ENCODE measurements around the gene CLSTN2. TPM values are rescaled to one million over a fixed set of nuclear protein-coding genes. Genes with fewer than 3 reads are reported as not detected.

CLSTN2 gene
- polyA plus RNA-seq, 3 donors, result not detected

DNA sequence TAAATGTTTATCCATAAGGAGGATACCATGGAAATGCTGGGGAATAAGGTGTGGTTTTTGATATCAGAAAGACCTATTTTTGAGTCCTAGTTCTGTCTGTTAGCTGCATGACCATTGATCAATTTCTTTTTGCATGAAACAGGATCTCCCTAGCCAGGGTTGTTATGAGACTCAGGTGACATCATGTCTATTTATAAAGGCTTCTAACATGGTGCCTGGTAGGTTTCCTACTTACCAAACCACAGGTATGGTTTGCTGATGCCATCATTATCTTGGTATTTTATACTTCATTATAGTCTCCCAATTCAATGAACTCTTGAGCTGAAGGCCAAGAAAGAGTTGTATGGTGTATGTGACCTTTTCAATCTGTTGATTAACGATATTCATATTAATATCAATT is 144.0 kb downstream of the CLSTN2 start:
- no peak overlapping the region for H2AFZ ChIP-seq (ENCODE audit: insufficient read depth, low read depth, low read length, poor library complexity, severe bottlenecking)
- Mint-ChIP-seq H3K4me3 (no peak overlapping the region), H3K4me1 (no peaks in the 10 kb centered on the region), H3K27me3 (ENCODE audit: low read depth in 3 of 3) (peaks cover 0 to 8% (median 3%) of the 10 kb centered on the region in 3 donors), H3K27ac (no peak overlapping the region), H3K9me3 (peaks cover 0 to 9% (median 3%) of the 10 kb centered on the region in 7 donors), H3K36me3 (no peaks in the 10 kb centered on the region)
- intact Hi-C loops (cut with micrococcal nuclease), result no loop called here
- no peak for DNase-seq
- H3K79me2 ChIP-seq (ENCODE audit: insufficient read depth, low read length), result no peaks in the 10 kb centered on the region
- H3K9ac ChIP-seq (ENCODE audit: insufficient read depth, low read length, poor library complexity, severe bottlenecking), result no peak overlapping the region
- no peak overlapping the region for H3K4me2 ChIP-seq (replicated peaks; ENCODE audit: extremely low read depth, low read length, poor library complexity, severe bottlenecking)
- H3K9me3 ChIP-seq (replicated peaks in 1 of 2; ENCODE audit: control insufficient read depth in 1 of 2, insufficient read depth in 1 of 2, low read length in 2 of 2), result no peaks in the 10 kb centered on the region
- TF ChIP-seq, protein P1, sequence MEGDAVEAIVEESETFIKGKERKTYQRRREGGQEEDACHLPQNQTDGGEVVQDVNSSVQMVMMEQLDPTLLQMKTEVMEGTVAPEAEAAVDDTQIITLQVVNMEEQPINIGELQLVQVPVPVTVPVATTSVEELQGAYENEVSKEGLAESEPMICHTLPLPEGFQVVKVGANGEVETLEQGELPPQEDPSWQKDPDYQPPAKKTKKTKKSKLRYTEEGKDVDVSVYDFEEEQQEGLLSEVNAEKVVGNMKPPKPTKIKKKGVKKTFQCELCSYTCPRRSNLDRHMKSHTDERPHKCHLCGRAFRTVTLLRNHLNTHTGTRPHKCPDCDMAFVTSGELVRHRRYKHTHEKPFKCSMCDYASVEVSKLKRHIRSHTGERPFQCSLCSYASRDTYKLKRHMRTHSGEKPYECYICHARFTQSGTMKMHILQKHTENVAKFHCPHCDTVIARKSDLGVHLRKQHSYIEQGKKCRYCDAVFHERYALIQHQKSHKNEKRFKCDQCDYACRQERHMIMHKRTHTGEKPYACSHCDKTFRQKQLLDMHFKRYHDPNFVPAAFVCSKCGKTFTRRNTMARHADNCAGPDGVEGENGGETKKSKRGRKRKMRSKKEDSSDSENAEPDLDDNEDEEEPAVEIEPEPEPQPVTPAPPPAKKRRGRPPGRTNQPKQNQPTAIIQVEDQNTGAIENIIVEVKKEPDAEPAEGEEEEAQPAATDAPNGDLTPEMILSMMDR (IDR thresholded peaks at IDR 0.05), result no peak
- H4K20me1 ChIP-seq (ENCODE audit: insufficient read depth, low read length), result no peaks in the 10 kb centered on the region
- no peaks in the 10 kb centered on the region for H3K36me3 ChIP-seq (replicated peaks in 1 of 2; ENCODE audit: control insufficient read depth in 1 of 2, insufficient read depth in 2 of 2, low read length in 2 of 2)
- H3K4me3 ChIP-seq (replicated peaks in 1 of 3; ENCODE audit: low read depth in 2 of 3, low read length in 3 of 3), result no peak overlapping the region
- WGBS (ENCODE audit: insufficient coverage), result no CpG with 5 or more reads among the region's 1 CpG
- H3K27me3 ChIP-seq (ENCODE audit: control insufficient read depth in 2 of 2, insufficient read depth in 2 of 2, low read length in 2 of 2), result no peaks in the 10 kb centered on the region
- H3K27ac ChIP-seq (ENCODE audit: low read depth in 1 of 2, low read length in 2 of 2), result no peak overlapping the region
- no peaks in the 10 kb centered on the region for H3K4me1 ChIP-seq (ENCODE audit: control insufficient read depth in 1 of 2, insufficient read depth in 2 of 2, low read length in 2 of 2)

DNA sequence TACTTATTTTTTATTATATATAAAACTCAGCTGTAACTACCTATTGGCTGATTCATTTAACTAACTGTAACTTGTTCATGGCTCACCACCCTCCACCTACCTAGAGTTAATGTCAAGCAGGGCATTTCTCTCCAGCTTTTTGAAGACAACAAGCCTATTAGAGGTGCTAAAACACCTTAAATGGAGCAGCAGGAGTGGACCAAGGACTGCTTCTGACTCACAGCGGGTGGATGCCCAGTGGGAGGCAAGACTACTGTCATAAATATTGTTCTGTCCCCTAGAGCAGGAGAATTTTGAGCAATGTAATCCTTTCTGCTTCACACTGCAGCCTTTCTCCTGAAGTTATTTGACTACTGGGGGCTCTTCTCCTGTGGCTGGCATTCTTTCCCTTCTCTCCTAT is 146.9 kb downstream of the CLSTN2 start:
- Histone ChIP-seq H3K36me3 (replicated peaks in 1 of 2; ENCODE audit: control insufficient read depth in 1 of 2, insufficient read depth in 2 of 2, low read length in 2 of 2) (no peaks in the 10 kb centered on the region), H3K4me3 (replicated peaks in 1 of 3; ENCODE audit: low read depth in 2 of 3, low read length in 3 of 3) (no peak overlapping the region), H3K9ac (ENCODE audit: insufficient read depth, low read length, poor library complexity, severe bottlenecking) (no peak overlapping the region), H3K4me1 (ENCODE audit: control insufficient read depth in 1 of 2, insufficient read depth in 2 of 2, low read length in 2 of 2) (no peaks in the 10 kb centered on the region), H2AFZ (ENCODE audit: insufficient read depth, low read depth, low read length, poor library complexity, severe bottlenecking) (no peak overlapping the region), H3K4me2 (replicated peaks; ENCODE audit: extremely low read depth, low read length, poor library complexity, severe bottlenecking) (no peak overlapping the region), H3K79me2 (ENCODE audit: insufficient read depth, low read length) (no peaks in the 10 kb centered on the region), H3K27me3 (ENCODE audit: control insufficient read depth in 2 of 2, insufficient read depth in 2 of 2, low read length in 2 of 2) (no peaks in the 10 kb centered on the region), H3K27ac (ENCODE audit: low read depth in 1 of 2, low read length in 2 of 2) (no peak overlapping the region), H4K20me1 (ENCODE audit: insufficient read depth, low read length) (no peaks in the 10 kb centered on the region), H3K9me3 (replicated peaks in 1 of 2; ENCODE audit: control insufficient read depth in 1 of 2, insufficient read depth in 1 of 2, low read length in 2 of 2) (no peaks in the 10 kb centered on the region)
- peaks cover 0 to 6% (median 3%) of the 10 kb centered on the region in 3 donors for H3K27me3 Mint-ChIP-seq (ENCODE audit: low read depth in 3 of 3)
- H3K4me3 Mint-ChIP-seq, result no peak overlapping the region
- 78% methylated on average over 1 of the region's 1 CpG for WGBS (ENCODE audit: insufficient coverage)
- H3K9me3 Mint-ChIP-seq, result peaks cover 0 to 6% (median 3%) of the 10 kb centered on the region in 7 donors
- intact Hi-C loops (cut with micrococcal nuclease), result no loop called here
- no peaks in the 10 kb centered on the region for H3K36me3 Mint-ChIP-seq
- TF ChIP-seq, protein P1 (IDR thresholded peaks at IDR 0.05), result no peak
- H3K27ac Mint-ChIP-seq, result no peak overlapping the region
- H3K4me1 Mint-ChIP-seq, result no peaks in the 10 kb centered on the region
- no peak for DNase-seq
